ENCODE results near the gene GASK1B.

The GASK1B gene

GRCh38 chr4:158172261-158173258 lies at the start of gene GASK1B:
Gene GASK1B, minus strand, starts transcription at chr4:158173025. Its CDS starts 1,650 bp downstream, at chr4:158171375.
- DNase-seq (ENCODE audit: low spot score), result no peak

GRCh38 chr4:158219623-158220022 lies 46.8 kb upstream of the GASK1B start:
- DNase-seq (ENCODE audit: low spot score), result no peak

GRCh38 chr4:158217763-158218162 lies 44.9 kb upstream of the GASK1B start:
- DNase-seq (ENCODE audit: low spot score), result no peak

GRCh38 chr4:158214856-158215255 lies 42.0 kb upstream of the GASK1B start:
- no peak for DNase-seq (ENCODE audit: low spot score)

GRCh38 chr4:158213466-158213865 lies 40.6 kb upstream of the GASK1B start:
- no peak for DNase-seq (ENCODE audit: low spot score)

GRCh38 chr4:158211222-158211621 lies 38.4 kb upstream of the GASK1B start:
- no peak for DNase-seq (ENCODE audit: low spot score)

GRCh38 chr4:158209825-158210807 lies 37.3 kb upstream of the GASK1B start, which contains the start of gene TMEM144:
Gene TMEM144, plus strand, starts transcription at chr4:158210486. Its CDS starts 2,182 bp downstream, at chr4:158212668.
- DNase-seq (ENCODE audit: low spot score), result peak; percentile 14

GRCh38 chr4:158208963-158209640 lies 36.3 kb upstream of the GASK1B start:
- DNase-seq (ENCODE audit: low spot score), result no peak

GRCh38 chr4:158203929-158204328 lies 31.1 kb upstream of the GASK1B start:
- no peak for DNase-seq (ENCODE audit: low spot score)

GRCh38 chr4:158203436-158203835 lies 30.6 kb upstream of the GASK1B start:
- no peak for DNase-seq (ENCODE audit: low spot score)

- DNase-seq (ENCODE audit: low spot score), result no peak
These were observed 29.7 kb upstream of the GASK1B start for GRCh38 chr4:158202481-158202880.

- DNase-seq (ENCODE audit: low spot score), result no peak
These were observed 29.1 kb upstream of the GASK1B start for GRCh38 chr4:158201876-158202275.

GRCh38 chr4:158201322-158201721 lies 28.5 kb upstream of the GASK1B start:
- no peak for DNase-seq (ENCODE audit: low spot score)

- no peak for DNase-seq (ENCODE audit: low spot score)
These were observed 27.4 kb upstream of the GASK1B start for GRCh38 chr4:158200214-158200613.

- no peak for DNase-seq (ENCODE audit: low spot score)
These were observed 24.5 kb upstream of the GASK1B start for GRCh38 chr4:158197194-158197776.

GRCh38 chr4:158195297-158195696 lies 22.5 kb upstream of the GASK1B start:
- no peak for DNase-seq (ENCODE audit: low spot score)

- DNase-seq (ENCODE audit: low spot score), result no peak
These were observed 20.4 kb upstream of the GASK1B start for GRCh38 chr4:158193171-158193749.

GRCh38 chr4:158192439-158193158 lies 19.8 kb upstream of the GASK1B start:
- no peak for DNase-seq (ENCODE audit: low spot score)

GRCh38 chr4:158190718-158191117 lies 17.9 kb upstream of the GASK1B start:
- DNase-seq (ENCODE audit: low spot score), result no peak

- DNase-seq (ENCODE audit: low spot score), result no peak
These were observed 16.6 kb upstream of the GASK1B start for GRCh38 chr4:158189422-158189821.
